A549 (cell line): ENCODE data around the gene CCDC73. TPM values are rescaled to one million over a fixed set of nuclear protein-coding genes. Genes with fewer than 3 reads are reported as not detected.

Experiments used
- ATAC-seq, 2 experiments: fragments of 200-7000 bp in 1 of 2; fragments of >200 bp in 1 of 2; cut with Nextera tagmentation in 1 of 2; cut with Tn5 transposase in 1 of 2; 3 replicates each; pipeline versions ENCODE4 v1.8.0 to v1.9.1; 2018 to 2020; ENCODE audit warnings: mild to moderate bottlenecking in 1 of 2, moderate library complexity in 1 of 2
- CTCF ChIA-PET: fragments of 300-600 bp; sonication (Branson Sonifier 250); formaldehyde crosslinking; extraction: SDS; loops from one replicate; lab custom pipeline; 2021; ENCODE audit warnings: antibody characterized with exemption, inconsistent platforms; lab: Yijun Ruan, JAX
- POLR2A ChIA-PET: fragments of 350-600 bp; formaldehyde crosslinking; extraction: SDS; loops from one replicate; lab custom pipeline; 2021; ENCODE audit warnings: antibody characterized with exemption, inconsistent platforms; lab: Yijun Ruan, JAX
- DNase-seq, 2 experiments: peaks; one replicate each; pipeline versions ENCODE4 v3.0.0 to v3.0.0-alpha.2; 2011 to 2016; ENCODE audit warnings: low read depth in 1 of 2, low spot score in 1 of 2
- FAIRE-seq: peaks from 2 replicates; lab custom pipeline; 2011; peaks lifted over from hg19 to GRCh38; lab: Jason Lieb, UNC
- H3K27ac ChIP-seq, 2 experiments: fragments of >200 bp; sonication (Bioruptor Twin); formaldehyde crosslinking; 3 replicates each; pipeline ENCODE4 v1.5.1; 2016 to 2017
- H3K4me1 ChIP-seq: fragments of >200 bp; sonication (Bioruptor Twin); formaldehyde crosslinking; 3 replicates; pipeline ENCODE4 v1.6.1; 2016
- H3K4me2 ChIP-seq: fragments of >200 bp; sonication (Bioruptor Twin); formaldehyde crosslinking; 3 replicates; pipeline ENCODE4 v1.6.1; 2016
- H3K4me3 ChIP-seq: fragments of >200 bp; sonication (Bioruptor Twin); formaldehyde crosslinking; 3 replicates; pipeline ENCODE4 v1.5.1; 2016
- H3K9me3 ChIP-seq: fragments of >200 bp; sonication (Bioruptor Twin); formaldehyde crosslinking; 3 replicates; pipeline ENCODE4 v1.6.1; 2016
- BHLHE40 ChIP-seq: IDR thresholded peaks from 2 replicates; pipeline ENCODE4 v1.6.1; 2012; ENCODE audit warnings: low read depth, low read length, inconsistent platforms
- CBX8 ChIP-seq: fragments of 200-600 bp; sonication (generic); IDR thresholded peaks from 2 replicates; pipeline ENCODE4 v1.6.1; 2016
- CEBPB ChIP-seq, 2 experiments: fragments of >200 bp in 1 of 2; sonication (Bioruptor Twin) in 1 of 2; formaldehyde crosslinking in 1 of 2; IDR thresholded peaks; 2 replicates each; pipeline ENCODE4 v1.6.1; 2012 to 2016
- CHD4 ChIP-seq: fragments of 200-600 bp; sonication (generic); IDR thresholded peaks from 2 replicates; pipeline ENCODE4 v1.6.1; 2016; ENCODE audit warnings: antibody characterized with exemption, mild to moderate bottlenecking, borderline replicate concordance
- EP300 ChIP-seq, 2 experiments: fragments of >200 bp; sonication (Bioruptor Twin); formaldehyde crosslinking; IDR thresholded peaks; 2 replicates in 1 of 2; 3 replicates in 1 of 2; pipeline ENCODE4 v1.6.1; 2016 to 2017
- FOXS1 ChIP-seq: fragments of 250-450 bp; sonication (Bioruptor Pico); IDR thresholded peaks from 2 replicates; pipeline ENCODE4 v1.5.0; 2020; ENCODE audit warnings: mild to moderate bottlenecking, moderate library complexity
- GATA3 ChIP-seq: IDR thresholded peaks from 2 replicates; pipeline ENCODE4 v1.6.1; 2012; ENCODE audit warnings: borderline replicate concordance
- HDAC2 ChIP-seq: fragments of 200-600 bp; sonication (generic); IDR thresholded peaks from 2 replicates; pipeline ENCODE4 v1.6.1; 2016
- HOXB13 ChIP-seq: fragments of 250-450 bp; sonication (Bioruptor Pico); IDR thresholded peaks from 2 replicates; pipeline ENCODE4 v1.5.0; 2020; ENCODE audit warnings: low read depth, mild to moderate bottlenecking, moderate library complexity
- KDM5A ChIP-seq: fragments of 200-600 bp; sonication (generic); IDR thresholded peaks from 2 replicates; pipeline ENCODE4 v1.6.1; 2016; ENCODE audit warnings: antibody characterized with exemption, mild to moderate bottlenecking
- MAFK ChIP-seq: fragments of 450-650 bp; IDR thresholded peaks from 2 replicates; pipeline ENCODE4 v1.6.1; 2014; ENCODE audit not compliant: partially characterized antibody
- MYC ChIP-seq: IDR thresholded peaks from 2 replicates; pipeline ENCODE4 v1.6.1; 2012; ENCODE audit warnings: mild to moderate bottlenecking, inconsistent platforms, low read length, improper control_type of control experiment, borderline replicate concordance
- NPAS2 ChIP-seq: fragments of 250-450 bp; sonication (Bioruptor Pico); IDR thresholded peaks from 2 replicates; pipeline ENCODE4 v1.8.0; 2022; ENCODE audit warnings: mild to moderate bottlenecking, moderate library complexity, borderline replicate concordance
- POLR2A ChIP-seq: IDR thresholded peaks from 2 replicates; pipeline ENCODE4 v1.6.1; 2012; ENCODE audit warnings: mild to moderate bottlenecking, low read length
- RAD21 ChIP-seq, 2 experiments: fragments of >200 bp in 1 of 2; sonication (Bioruptor Twin) in 1 of 2; formaldehyde crosslinking in 1 of 2; IDR thresholded peaks in 1 of 2; conservative IDR thresholded peaks in 1 of 2; 2 replicates in 1 of 2; 3 replicates in 1 of 2; pipeline ENCODE4 v1.6.1; 2012 to 2018; ENCODE audit warnings: inconsistent platforms in 1 of 2
- RNF2 ChIP-seq: fragments of 200-600 bp; sonication (generic); IDR thresholded peaks from 2 replicates; pipeline ENCODE4 v1.6.1; 2016; ENCODE audit warnings: low read depth, mild to moderate bottlenecking, antibody characterized with exemption, moderate library complexity, borderline replicate concordance
- TFCP2L1 ChIP-seq: fragments of 250-450 bp; sonication (Bioruptor Pico); IDR thresholded peaks from 2 replicates; pipeline ENCODE4 v1.5.0; 2021; ENCODE audit warnings: mild to moderate bottlenecking
- ZSCAN20 ChIP-seq: fragments of 250-450 bp; sonication (Bioruptor Pico); IDR thresholded peaks from 2 replicates; pipeline ENCODE4 v1.8.0; 2022; ENCODE audit warnings: mild to moderate bottlenecking, moderate library complexity
- WGBS: methylation state at CpG from one replicate; pipeline ENCODE4 v1.1.6; 2017; ENCODE audit errors: missing lambda C conversion rate; 5-methylcytosine and 5-hydroxymethylcytosine counted together
- polyA plus RNA-seq, 4 experiments: library from polyadenylated mRNA; depleted of rRNA in 3 of 4; stranded (reverse); fragments of >200 nt; fragmentation: RNase III in 1 of 4; extraction: RNeasy Plus Mini Kit Qiagen cat#74134 plus additional on column Dnase treatment in 1 of 4; gene quantifications; 2 replicates in 3 of 4; 3 replicates in 1 of 4; pipeline ENCODE4 v1.2.3, GENCODE V29; 2011 to 2017
- TF ChIP-seq, protein P1 (sequence below): fragments of 200-600 bp; sonication (generic); IDR thresholded peaks from 2 replicates; pipeline ENCODE4 v1.6.1; 2016; ENCODE audit warnings: antibody characterized with exemption, mild to moderate bottlenecking, moderate library complexity
- TF ChIP-seq, protein P2 (sequence below): fragments of 250-450 bp; sonication (Bioruptor Pico); IDR thresholded peaks from 2 replicates; pipeline ENCODE4 v1.5.0; 2020; ENCODE audit warnings: low read depth, mild to moderate bottlenecking, moderate library complexity
- TF ChIP-seq, protein P3 (sequence below): IDR thresholded peaks from 2 replicates; pipeline ENCODE4 v1.6.1; 2012
- TF ChIP-seq, protein P4 (sequence below): fragments of >200 bp; sonication (Bioruptor Twin); formaldehyde crosslinking; IDR thresholded peaks from 2 replicates; pipeline ENCODE4 v1.6.1; 2016

The CCDC73 gene
- polyA plus RNA-seq, 2 of the 4 experiments (the other 2 are of a cell fraction), result 0.03 TPM; not detected in 1

DNA sequence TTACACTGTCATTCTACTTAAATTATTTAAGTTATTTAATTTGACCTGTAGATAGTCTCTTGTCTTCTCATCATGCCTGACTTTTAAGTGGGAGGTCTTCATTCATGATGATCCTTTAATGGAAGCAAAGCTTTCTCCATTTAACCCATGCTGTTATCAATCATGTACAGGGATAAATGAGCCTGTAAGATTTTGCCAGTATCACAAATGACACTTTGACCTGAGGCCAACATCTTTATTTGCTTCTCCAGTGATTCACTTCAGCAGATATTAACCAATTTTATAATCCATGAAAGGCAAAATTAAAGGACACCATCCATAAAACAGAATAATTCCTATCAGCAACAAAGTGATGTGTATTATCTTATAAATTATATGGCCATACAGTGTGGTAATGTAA is 7.7 kb downstream of the CCDC73 start:
- no peak for DNase-seq
- no peak for ATAC-seq
- TF ChIP-seq MAFK (no peak), RAD21 (conservative IDR thresholded peaks at IDR 0.05 in 1 of 2, IDR thresholded peaks at IDR 0.05 in 1 of 2) (no peak), BHLHE40 (no peak), RNF2 (no peak), CEBPB (IDR thresholded peaks at IDR 0.05) (no peak), KDM5A (no peak)
- TF ChIP-seq, protein P1, sequence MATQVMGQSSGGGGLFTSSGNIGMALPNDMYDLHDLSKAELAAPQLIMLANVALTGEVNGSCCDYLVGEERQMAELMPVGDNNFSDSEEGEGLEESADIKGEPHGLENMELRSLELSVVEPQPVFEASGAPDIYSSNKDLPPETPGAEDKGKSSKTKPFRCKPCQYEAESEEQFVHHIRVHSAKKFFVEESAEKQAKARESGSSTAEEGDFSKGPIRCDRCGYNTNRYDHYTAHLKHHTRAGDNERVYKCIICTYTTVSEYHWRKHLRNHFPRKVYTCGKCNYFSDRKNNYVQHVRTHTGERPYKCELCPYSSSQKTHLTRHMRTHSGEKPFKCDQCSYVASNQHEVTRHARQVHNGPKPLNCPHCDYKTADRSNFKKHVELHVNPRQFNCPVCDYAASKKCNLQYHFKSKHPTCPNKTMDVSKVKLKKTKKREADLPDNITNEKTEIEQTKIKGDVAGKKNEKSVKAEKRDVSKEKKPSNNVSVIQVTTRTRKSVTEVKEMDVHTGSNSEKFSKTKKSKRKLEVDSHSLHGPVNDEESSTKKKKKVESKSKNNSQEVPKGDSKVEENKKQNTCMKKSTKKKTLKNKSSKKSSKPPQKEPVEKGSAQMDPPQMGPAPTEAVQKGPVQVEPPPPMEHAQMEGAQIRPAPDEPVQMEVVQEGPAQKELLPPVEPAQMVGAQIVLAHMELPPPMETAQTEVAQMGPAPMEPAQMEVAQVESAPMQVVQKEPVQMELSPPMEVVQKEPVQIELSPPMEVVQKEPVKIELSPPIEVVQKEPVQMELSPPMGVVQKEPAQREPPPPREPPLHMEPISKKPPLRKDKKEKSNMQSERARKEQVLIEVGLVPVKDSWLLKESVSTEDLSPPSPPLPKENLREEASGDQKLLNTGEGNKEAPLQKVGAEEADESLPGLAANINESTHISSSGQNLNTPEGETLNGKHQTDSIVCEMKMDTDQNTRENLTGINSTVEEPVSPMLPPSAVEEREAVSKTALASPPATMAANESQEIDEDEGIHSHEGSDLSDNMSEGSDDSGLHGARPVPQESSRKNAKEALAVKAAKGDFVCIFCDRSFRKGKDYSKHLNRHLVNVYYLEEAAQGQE, result no peak
- POLR2A ChIA-PET, result no interaction called here
- FAIRE-seq, result no peak
- Histone ChIP-seq H3K4me2 (no peak overlapping the region), H3K4me1 (no peaks in the 10 kb centered on the region), H3K4me3 (no peak overlapping the region), H3K27ac (no peak overlapping the region), H3K9me3 (no peaks in the 10 kb centered on the region)
- CTCF ChIA-PET, result interaction anchor here (1.0 kb wide), 1 partner anchor 464 kb away, joined by 4 read pairs; no protein-coding TSS in a partner anchor

DNA sequence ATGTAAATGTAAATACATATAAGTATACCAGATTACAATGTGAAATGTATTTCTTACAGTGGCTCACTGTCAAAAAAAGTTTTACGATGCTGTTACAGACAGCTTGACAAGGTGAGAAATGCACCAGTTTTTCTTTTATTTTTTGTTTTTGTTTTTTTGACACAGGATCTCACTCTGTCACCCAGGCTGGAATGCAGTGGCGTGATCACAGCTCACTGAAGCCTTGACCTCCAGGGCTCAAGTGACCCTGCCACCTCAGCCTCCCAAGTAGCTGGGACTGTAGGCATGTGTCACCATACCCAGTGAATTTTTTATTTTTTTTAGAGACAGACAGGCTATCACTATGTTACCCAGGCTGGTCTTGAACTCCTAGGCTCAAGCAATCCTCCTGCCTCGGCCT is 9.2 kb downstream of the CCDC73 start:
- no peak for FAIRE-seq
- Histone ChIP-seq H3K9me3 (no peaks in the 10 kb centered on the region), H3K4me3 (no peak overlapping the region), H3K27ac (no peak overlapping the region), H3K4me2 (no peak overlapping the region), H3K4me1 (no peaks in the 10 kb centered on the region)
- ChIA-PET CTCF (interaction anchor here (0.7 to 1.3 kb wide), 3 partner anchors 9 to 399 kb away, joined by 3 to 4 read pairs (median 3); partner anchors contain the start of gene CCDC73), POLR2A (no interaction called here)
- DNase-seq, result no peak
- 87% methylated on average over 3 of the region's 3 CpGs for WGBS
- no peak for ATAC-seq
- TF ChIP-seq HOXB13 (CRISPR knock-in tag) (no peak), GATA3 (no peak), POLR2A (no peak), NPAS2 (CRISPR knock-in tag) (no peak), RNF2 (no peak), EP300 (IDR thresholded peaks at IDR 0.05) (no peak)
- TF ChIP-seq, protein P2, sequence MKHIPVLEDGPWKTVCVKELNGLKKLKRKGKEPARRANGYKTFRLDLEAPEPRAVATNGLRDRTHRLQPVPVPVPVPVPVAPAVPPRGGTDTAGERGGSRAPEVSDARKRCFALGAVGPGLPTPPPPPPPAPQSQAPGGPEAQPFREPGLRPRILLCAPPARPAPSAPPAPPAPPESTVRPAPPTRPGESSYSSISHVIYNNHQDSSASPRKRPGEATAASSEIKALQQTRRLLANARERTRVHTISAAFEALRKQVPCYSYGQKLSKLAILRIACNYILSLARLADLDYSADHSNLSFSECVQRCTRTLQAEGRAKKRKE, result no peak

DNA sequence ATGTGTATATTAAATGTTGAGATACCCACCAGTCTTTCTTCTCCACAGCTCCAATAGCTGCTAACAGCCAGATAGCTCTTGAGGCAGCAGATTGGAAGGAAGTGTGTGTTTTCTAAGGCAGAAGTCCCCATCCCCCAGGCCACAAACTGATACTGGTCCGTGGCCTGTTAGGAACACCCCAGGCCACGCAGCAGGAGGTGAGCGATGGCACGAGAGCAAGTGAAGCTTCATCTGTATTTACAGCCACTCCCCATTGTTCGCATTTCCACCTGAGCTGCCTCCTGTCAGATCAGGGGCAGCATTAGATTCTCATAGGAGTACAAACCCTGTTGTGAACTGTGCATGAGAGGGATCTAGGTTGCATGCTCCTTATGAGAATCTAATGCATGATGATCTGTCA is 12.7 kb downstream of the CCDC73 start:
- Histone ChIP-seq H3K4me3 (no peak overlapping the region), H3K9me3 (no peaks in the 10 kb centered on the region)

More for the DNA sequence above, 12.7 kb downstream of the CCDC73 start:
- POLR2A ChIA-PET, result no interaction called here
- FAIRE-seq (no peak), DNase-seq (no peak), ATAC-seq (no peak)
- 64% methylated on average over 5 of the region's 5 CpGs for WGBS
- Histone ChIP-seq H3K27ac (no peak overlapping the region), H3K4me1 (no peaks in the 10 kb centered on the region), H3K4me2 (no peak overlapping the region)
- CTCF ChIA-PET, result interaction anchor here (1.0 kb wide), 1 partner anchor 11 kb away, joined by 4 read pairs; no protein-coding TSS in a partner anchor
- TF ChIP-seq MYC, result no peak
- TF ChIP-seq, protein P3, sequence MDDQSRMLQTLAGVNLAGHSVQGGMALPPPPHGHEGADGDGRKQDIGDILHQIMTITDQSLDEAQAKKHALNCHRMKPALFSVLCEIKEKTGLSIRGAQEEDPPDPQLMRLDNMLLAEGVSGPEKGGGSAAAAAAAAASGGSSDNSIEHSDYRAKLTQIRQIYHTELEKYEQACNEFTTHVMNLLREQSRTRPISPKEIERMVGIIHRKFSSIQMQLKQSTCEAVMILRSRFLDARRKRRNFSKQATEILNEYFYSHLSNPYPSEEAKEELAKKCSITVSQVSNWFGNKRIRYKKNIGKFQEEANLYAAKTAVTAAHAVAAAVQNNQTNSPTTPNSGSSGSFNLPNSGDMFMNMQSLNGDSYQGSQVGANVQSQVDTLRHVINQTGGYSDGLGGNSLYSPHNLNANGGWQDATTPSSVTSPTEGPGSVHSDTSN, result no peak
- no peak for TF ChIP-seq TFCP2L1 (CRISPR knock-in tag)
- TF ChIP-seq, protein P1, result no peak
- TF ChIP-seq POLR2A, result no peak
- TF ChIP-seq HDAC2, result no peak
- TF ChIP-seq, protein P4, sequence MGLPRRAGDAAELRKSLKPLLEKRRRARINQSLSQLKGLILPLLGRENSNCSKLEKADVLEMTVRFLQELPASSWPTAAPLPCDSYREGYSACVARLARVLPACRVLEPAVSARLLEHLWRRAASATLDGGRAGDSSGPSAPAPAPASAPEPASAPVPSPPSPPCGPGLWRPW, result no peak
- TF ChIP-seq NPAS2 (CRISPR knock-in tag), result no peak
- no peak for TF ChIP-seq BHLHE40
- no peak for TF ChIP-seq CBX8
- TF ChIP-seq ZSCAN20 (CRISPR knock-in tag), result no peak
- no peak for TF ChIP-seq FOXS1 (CRISPR knock-in tag)
- TF ChIP-seq CHD4, result no peak
